Neural cell (in vitro differentiated cells): ENCODE data around the gene PYDC1. TPM values are rescaled to one million over a fixed set of nuclear protein-coding genes. Genes with fewer than 3 reads are reported as not detected.
"Not testable (repeated sequence)": the region's sequence is repeated elsewhere in the genome, so short reads cannot be mapped to it uniquely, and the experiment has no call there.

Source experiments
- H2AFZ ChIP-seq: fragments of 200-600, 300-800 bp; sonication (generic), shearing (Covaris generic); 2 replicates; pipeline ENCODE4 v1.6.0; 2014; ENCODE audit warnings: low read depth, mild to moderate bottlenecking, antibody characterized with exemption, low read length, moderate library complexity
- H3F3A ChIP-seq: fragments of 200-600 bp; shearing (Covaris generic); 2 replicates; pipeline ENCODE4 v1.6.1; 2016; ENCODE audit warnings: mild to moderate bottlenecking, moderate library complexity, mixed read lengths, antibody characterized with exemption, low read length; ENCODE audit not compliant: insufficient read depth, poor library complexity, severe bottlenecking
- H3K27ac ChIP-seq: fragments of 200-600, 300-800 bp; sonication (generic), shearing (Covaris generic); 2 replicates; pipeline ENCODE4 v1.5.1; 2014; ENCODE audit warnings: mild to moderate bottlenecking, low read length, moderate library complexity
- H3K27me3 ChIP-seq: fragments of 300-800, 200-600 bp; sonication (generic), shearing (Covaris generic); 2 replicates; pipeline ENCODE4 v1.6.0; 2014; ENCODE audit warnings: mild to moderate bottlenecking, low read depth, low read length, moderate library complexity; ENCODE audit not compliant: insufficient read depth
- H3K36me3 ChIP-seq: fragments of 300-800, 200-600 bp; sonication (generic), shearing (Covaris generic); 2 replicates; pipeline ENCODE4 v1.5.1; 2014; ENCODE audit warnings: mild to moderate bottlenecking, antibody characterized with exemption, low read length, moderate library complexity; ENCODE audit not compliant: insufficient read depth
- H3K4me2 ChIP-seq: fragments of 300-800, 200-600 bp; sonication (generic), shearing (Covaris generic); 2 replicates; pipeline ENCODE4 v1.6.0; 2014; ENCODE audit warnings: mild to moderate bottlenecking, low read length
- H3K4me3 ChIP-seq: fragments of 300-800, 200-600 bp; sonication (generic), shearing (Covaris generic); 2 replicates; pipeline ENCODE4 v1.5.1; 2014; ENCODE audit warnings: mild to moderate bottlenecking, low read length, moderate library complexity
- H3K79me2 ChIP-seq: fragments of 200-600 bp; shearing (Covaris generic); replicated peaks from 2 replicates; pipeline ENCODE4 v1.6.0; 2014; ENCODE audit warnings: mild to moderate bottlenecking, low read length, moderate library complexity; ENCODE audit not compliant: insufficient read depth
- H3K9ac ChIP-seq: fragments of 300-800, 200-600 bp; sonication (generic), shearing (Covaris generic); 2 replicates; pipeline ENCODE4 v1.6.1; 2016; ENCODE audit warnings: mild to moderate bottlenecking, low read length, mixed read lengths
- H3K9me2 ChIP-seq: fragments of 200-600 bp; shearing (Covaris generic); 2 replicates; pipeline ENCODE4 v1.6.1; 2016; ENCODE audit warnings: mild to moderate bottlenecking, low read length, mixed read lengths; ENCODE audit not compliant: insufficient read depth
- H3K9me3 ChIP-seq: fragments of 200-600, 300-800 bp; sonication (generic), shearing (Covaris generic); 2 replicates; pipeline ENCODE4 v1.6.1; 2016; ENCODE audit warnings: mild to moderate bottlenecking, mixed run types, low read length, moderate library complexity, mixed read lengths
- H4K20me1 ChIP-seq: fragments of 200-600 bp; shearing (Covaris generic); 2 replicates; pipeline ENCODE4 v1.6.1; 2016; ENCODE audit warnings: mild to moderate bottlenecking, mixed run types; ENCODE audit not compliant: insufficient read depth
- EP300 ChIP-seq: fragments of 450-650 bp; conservative IDR thresholded peaks from 2 replicates; pipeline ENCODE4 v1.6.1; 2014; ENCODE audit warnings: antibody characterized with exemption, mild to moderate bottlenecking, moderate library complexity; ENCODE audit not compliant: poor library complexity, severe bottlenecking
- MXI1 ChIP-seq: fragments of 450-650 bp; conservative IDR thresholded peaks from 2 replicates; pipeline ENCODE4 v1.6.1; 2014; ENCODE audit warnings: antibody characterized with exemption, mild to moderate bottlenecking; ENCODE audit not compliant: poor library complexity, severe bottlenecking
- POLR2AphosphoS5 ChIP-seq: IDR thresholded peaks from 2 replicates; pipeline ENCODE4 v1.6.1; 2012
- SMC3 ChIP-seq: fragments of 450-650 bp; conservative IDR thresholded peaks from 2 replicates; pipeline ENCODE4 v1.6.1; 2014; ENCODE audit warnings: antibody characterized with exemption, mild to moderate bottlenecking, moderate library complexity; ENCODE audit not compliant: poor library complexity
- TAF1 ChIP-seq: IDR thresholded peaks from 2 replicates; pipeline ENCODE4 v1.6.1; 2012; ENCODE audit warnings: low read depth
- polyA plus RNA-seq: library from polyadenylated mRNA; depleted of rRNA; stranded (reverse); fragments of >200 nt; gene quantifications from 2 replicates; pipeline ENCODE4 v1.2.3, GENCODE V29; 2014
- TF ChIP-seq, protein P1 (sequence below): IDR thresholded peaks from 2 replicates; pipeline ENCODE4 v1.6.1; 2012; ENCODE audit warnings: borderline replicate concordance
- TF ChIP-seq, protein P2 (sequence below): fragments of 450-650 bp; IDR thresholded peaks from 2 replicates; pipeline ENCODE4 v1.5.1; 2014; ENCODE audit warnings: antibody characterized with exemption, mild to moderate bottlenecking, moderate library complexity; ENCODE audit not compliant: poor library complexity, severe bottlenecking

The PYDC1 gene
- polyA plus RNA-seq, 1 donor from 2014 or later = not detected

GRCh38 chr16:31177136-31177535, 39.8 kb downstream of the PYDC1 start:
- H3K9me3 ChIP-seq = no peaks in the 10 kb centered on the region
- no peaks in the 10 kb centered on the region for H3K9me2 ChIP-seq
- peaks cover 16% of the 10 kb centered on the region for H4K20me1 ChIP-seq
- no peak overlapping the region for H2AFZ ChIP-seq
- no peaks in the 10 kb centered on the region for H3F3A ChIP-seq
- no peaks in the 10 kb centered on the region for H3K36me3 ChIP-seq
- H3K9ac ChIP-seq = no peak overlapping the region
- H3K4me3 ChIP-seq = no peak overlapping the region
- H3K4me2 ChIP-seq = no peak overlapping the region
- no peaks in the 10 kb centered on the region for H3K27me3 ChIP-seq
- peaks cover 20% of the 10 kb centered on the region for H3K79me2 ChIP-seq
- no peak overlapping the region for H3K27ac ChIP-seq
- TF ChIP-seq TAF1 = no peak
- TF ChIP-seq EP300 = no peak
- no peak for TF ChIP-seq POLR2AphosphoS5
- TF ChIP-seq, protein P1, sequence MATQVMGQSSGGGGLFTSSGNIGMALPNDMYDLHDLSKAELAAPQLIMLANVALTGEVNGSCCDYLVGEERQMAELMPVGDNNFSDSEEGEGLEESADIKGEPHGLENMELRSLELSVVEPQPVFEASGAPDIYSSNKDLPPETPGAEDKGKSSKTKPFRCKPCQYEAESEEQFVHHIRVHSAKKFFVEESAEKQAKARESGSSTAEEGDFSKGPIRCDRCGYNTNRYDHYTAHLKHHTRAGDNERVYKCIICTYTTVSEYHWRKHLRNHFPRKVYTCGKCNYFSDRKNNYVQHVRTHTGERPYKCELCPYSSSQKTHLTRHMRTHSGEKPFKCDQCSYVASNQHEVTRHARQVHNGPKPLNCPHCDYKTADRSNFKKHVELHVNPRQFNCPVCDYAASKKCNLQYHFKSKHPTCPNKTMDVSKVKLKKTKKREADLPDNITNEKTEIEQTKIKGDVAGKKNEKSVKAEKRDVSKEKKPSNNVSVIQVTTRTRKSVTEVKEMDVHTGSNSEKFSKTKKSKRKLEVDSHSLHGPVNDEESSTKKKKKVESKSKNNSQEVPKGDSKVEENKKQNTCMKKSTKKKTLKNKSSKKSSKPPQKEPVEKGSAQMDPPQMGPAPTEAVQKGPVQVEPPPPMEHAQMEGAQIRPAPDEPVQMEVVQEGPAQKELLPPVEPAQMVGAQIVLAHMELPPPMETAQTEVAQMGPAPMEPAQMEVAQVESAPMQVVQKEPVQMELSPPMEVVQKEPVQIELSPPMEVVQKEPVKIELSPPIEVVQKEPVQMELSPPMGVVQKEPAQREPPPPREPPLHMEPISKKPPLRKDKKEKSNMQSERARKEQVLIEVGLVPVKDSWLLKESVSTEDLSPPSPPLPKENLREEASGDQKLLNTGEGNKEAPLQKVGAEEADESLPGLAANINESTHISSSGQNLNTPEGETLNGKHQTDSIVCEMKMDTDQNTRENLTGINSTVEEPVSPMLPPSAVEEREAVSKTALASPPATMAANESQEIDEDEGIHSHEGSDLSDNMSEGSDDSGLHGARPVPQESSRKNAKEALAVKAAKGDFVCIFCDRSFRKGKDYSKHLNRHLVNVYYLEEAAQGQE = no peak

- not testable (repeated sequence) for H3K9me3 ChIP-seq, H3K36me3 ChIP-seq, H4K20me1 ChIP-seq, H3K27me3 ChIP-seq, H3K9ac ChIP-seq, H2AFZ ChIP-seq, H3K79me2 ChIP-seq, H3K4me3 ChIP-seq, H3K27ac ChIP-seq, H3F3A ChIP-seq, H3K4me2 ChIP-seq, H3K9me2 ChIP-seq
Observed at GRCh38 chr16:31170048-31170447, 46.9 kb downstream of the PYDC1 start.

- Histone ChIP-seq H3K9me2 (no peaks in the 10 kb centered on the region), H3K4me2 (no peak overlapping the region), H3F3A (no peaks in the 10 kb centered on the region), H3K4me3 (no peak overlapping the region), H3K27ac (no peak overlapping the region), H4K20me1 (no peaks in the 10 kb centered on the region), H3K9ac (no peak overlapping the region), H3K9me3 (no peaks in the 10 kb centered on the region), H3K79me2 (no peaks in the 10 kb centered on the region), H2AFZ (no peak overlapping the region), H3K27me3 (no peaks in the 10 kb centered on the region), H3K36me3 (no peaks in the 10 kb centered on the region)
- no peak for TF ChIP-seq POLR2AphosphoS5
- TF ChIP-seq, protein P1 = no peak
- no peak for TF ChIP-seq SMC3
- no peak for TF ChIP-seq EP300
- no peak for TF ChIP-seq TAF1
- TF ChIP-seq MXI1 = no peak
- TF ChIP-seq, protein P2, sequence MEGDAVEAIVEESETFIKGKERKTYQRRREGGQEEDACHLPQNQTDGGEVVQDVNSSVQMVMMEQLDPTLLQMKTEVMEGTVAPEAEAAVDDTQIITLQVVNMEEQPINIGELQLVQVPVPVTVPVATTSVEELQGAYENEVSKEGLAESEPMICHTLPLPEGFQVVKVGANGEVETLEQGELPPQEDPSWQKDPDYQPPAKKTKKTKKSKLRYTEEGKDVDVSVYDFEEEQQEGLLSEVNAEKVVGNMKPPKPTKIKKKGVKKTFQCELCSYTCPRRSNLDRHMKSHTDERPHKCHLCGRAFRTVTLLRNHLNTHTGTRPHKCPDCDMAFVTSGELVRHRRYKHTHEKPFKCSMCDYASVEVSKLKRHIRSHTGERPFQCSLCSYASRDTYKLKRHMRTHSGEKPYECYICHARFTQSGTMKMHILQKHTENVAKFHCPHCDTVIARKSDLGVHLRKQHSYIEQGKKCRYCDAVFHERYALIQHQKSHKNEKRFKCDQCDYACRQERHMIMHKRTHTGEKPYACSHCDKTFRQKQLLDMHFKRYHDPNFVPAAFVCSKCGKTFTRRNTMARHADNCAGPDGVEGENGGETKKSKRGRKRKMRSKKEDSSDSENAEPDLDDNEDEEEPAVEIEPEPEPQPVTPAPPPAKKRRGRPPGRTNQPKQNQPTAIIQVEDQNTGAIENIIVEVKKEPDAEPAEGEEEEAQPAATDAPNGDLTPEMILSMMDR = no peak
Observed at GRCh38 chr16:31168848-31169247, 48.1 kb downstream of the PYDC1 start.
